SJSA1 (cell line): ENCODE results near the gene CES5A. TPM values are rescaled to one million over a fixed set of nuclear protein-coding genes. Genes with fewer than 3 reads are reported as not detected.
"Not testable (repeated sequence)": the region's sequence is repeated elsewhere in the genome, so short reads cannot be mapped to it uniquely, and the experiment has no call there.

Experiments
- DNase-seq, 2 experiments: peaks; one replicate each; pipeline ENCODE4 v3.0.0-alpha.2; 2015 to 2020; ENCODE audit warnings: low spot score in 2 of 2, low read depth in 1 of 2
- H3K27ac ChIP-seq: fragments of 250-450 bp; sonication (Bioruptor Pico); 2 replicates; pipeline ENCODE4 v1.5.1; 2020; ENCODE audit warnings: mild to moderate bottlenecking, moderate library complexity
- H3K27me3 ChIP-seq: fragments of 250-450 bp; sonication (Bioruptor Pico); replicated peaks from 2 replicates; pipeline ENCODE4 v1.5.1; 2020; ENCODE audit warnings: mild to moderate bottlenecking, moderate library complexity
- H3K36me3 ChIP-seq: fragments of 250-450 bp; sonication (Bioruptor Pico); 2 replicates; pipeline ENCODE4 v1.5.1; 2020; ENCODE audit warnings: mild to moderate bottlenecking
- H3K4me1 ChIP-seq: fragments of 250-450 bp; sonication (Bioruptor Pico); replicated peaks from 2 replicates; pipeline ENCODE4 v1.6.1; 2021; ENCODE audit warnings: mild to moderate bottlenecking
- H3K4me3 ChIP-seq: fragments of 250-450 bp; sonication (Bioruptor Pico); 2 replicates; pipeline ENCODE4 v1.5.1; 2020; ENCODE audit warnings: mild to moderate bottlenecking
- H3K9me3 ChIP-seq: fragments of 250-450 bp; sonication (Bioruptor Pico); replicated peaks from 2 replicates; pipeline ENCODE4 v1.5.1; 2020; ENCODE audit warnings: mild to moderate bottlenecking
- total RNA-seq: library from RNA; depleted of rRNA; stranded (reverse); fragments of >200 nt; shearing (Covaris generic); gene quantifications from 2 replicates; pipeline ENCODE4 v1.2.3, GENCODE V29; 2014

The CES5A gene
- total RNA-seq, 1 experiment from 2014 or later, result not detected

DNA sequence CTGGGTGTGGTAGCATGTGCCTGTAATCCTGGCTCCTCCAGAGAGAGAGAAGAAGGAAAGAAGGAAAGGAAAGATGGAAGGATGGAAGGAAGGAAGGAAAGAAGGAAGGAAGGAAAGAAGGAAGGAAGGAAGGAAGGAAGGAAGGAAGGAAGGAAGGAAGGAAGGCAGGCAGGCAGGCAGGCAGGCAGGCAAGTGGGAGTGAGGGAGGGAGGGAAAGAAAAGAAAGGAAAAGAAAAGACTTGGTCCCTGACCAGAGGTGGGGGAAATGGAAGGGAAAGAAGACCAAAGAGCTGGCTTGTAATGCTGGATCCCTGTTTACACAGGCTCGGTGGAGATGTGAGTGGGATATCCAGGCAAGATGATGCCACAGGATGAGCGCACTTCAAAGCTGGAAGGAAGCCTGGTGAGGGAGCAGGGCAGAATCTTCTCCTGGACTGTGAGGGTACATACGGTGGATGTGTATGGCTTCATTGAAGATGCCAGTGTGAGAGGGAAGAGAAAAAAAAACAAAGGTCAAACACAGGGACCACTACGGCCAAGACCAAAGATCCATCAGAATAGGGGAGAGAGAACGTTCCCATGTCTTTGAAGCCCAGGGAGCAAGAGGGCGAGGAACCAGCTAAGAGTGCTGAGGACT, 44.4 kb downstream of the CES5A start:
- H3K9me3 ChIP-seq, result no peaks in the 10 kb centered on the region
- no peak overlapping the region for H3K27ac ChIP-seq
- no peak overlapping the region for H3K4me3 ChIP-seq
- DNase-seq, result no peak
- no peaks in the 10 kb centered on the region for H3K27me3 ChIP-seq
- no peaks in the 10 kb centered on the region for H3K4me1 ChIP-seq
- H3K36me3 ChIP-seq, result no peaks in the 10 kb centered on the region

DNA sequence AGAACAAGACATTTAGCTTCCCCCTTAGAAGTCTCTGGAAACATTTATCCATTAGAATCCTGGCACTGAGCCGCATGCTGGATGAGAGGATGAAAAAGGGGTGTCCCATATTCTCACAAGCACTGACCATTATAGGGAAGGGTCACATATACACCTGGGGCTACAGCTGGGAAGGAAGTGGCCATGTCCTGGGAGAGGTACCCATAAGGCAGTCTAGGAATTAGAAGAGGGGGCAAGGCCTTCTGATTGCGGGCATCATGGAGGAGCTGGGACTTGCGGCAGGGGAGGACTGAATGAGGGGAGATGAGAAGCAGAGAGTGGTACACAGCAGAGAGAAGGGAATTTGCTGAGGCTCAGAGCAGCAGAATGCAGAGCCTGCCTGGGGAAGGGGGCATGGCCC, 45.9 kb downstream of the CES5A start:
- not testable (repeated sequence) for H3K27ac ChIP-seq, H3K27me3 ChIP-seq, H3K9me3 ChIP-seq, DNase-seq, H3K4me1 ChIP-seq, H3K36me3 ChIP-seq, H3K4me3 ChIP-seq

DNA sequence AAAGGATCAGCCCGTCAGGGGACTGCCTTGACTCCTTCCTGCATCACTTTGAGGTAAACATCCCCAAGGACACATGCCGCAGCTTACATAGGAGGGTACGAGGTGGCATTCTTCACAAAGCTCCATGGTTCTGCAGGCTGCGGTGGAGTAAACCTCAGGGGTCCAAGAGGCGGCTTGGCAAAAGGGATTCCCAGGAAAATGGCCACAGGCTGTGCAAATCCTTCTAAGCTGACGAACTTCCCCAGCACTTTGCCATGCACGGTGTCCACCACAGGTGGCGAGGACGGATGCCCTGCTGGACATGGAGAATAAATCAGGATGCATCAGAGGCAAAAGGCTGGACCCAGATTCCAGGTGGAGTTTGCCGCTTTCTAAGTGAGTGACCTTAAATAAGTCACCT, 46.5 kb downstream of the CES5A start:
- Histone ChIP-seq H3K4me3 (no peak overlapping the region), H3K27me3 (no peaks in the 10 kb centered on the region), H3K27ac (no peak overlapping the region), H3K4me1 (no peaks in the 10 kb centered on the region), H3K36me3 (no peaks in the 10 kb centered on the region), H3K9me3 (no peaks in the 10 kb centered on the region)
- no peak for DNase-seq

GRCh38 chr16:55825115-55825728, 50.0 kb downstream of the CES5A start:
- peak in 1 of 2 experiments; percentile 12 for DNase-seq
- Histone ChIP-seq H3K9me3 (no peaks in the 10 kb centered on the region), H3K36me3 (no peaks in the 10 kb centered on the region), H3K4me1 (no peaks in the 10 kb centered on the region), H3K4me3 (no peak overlapping the region), H3K27me3 (no peaks in the 10 kb centered on the region), H3K27ac (no peak overlapping the region)

DNA sequence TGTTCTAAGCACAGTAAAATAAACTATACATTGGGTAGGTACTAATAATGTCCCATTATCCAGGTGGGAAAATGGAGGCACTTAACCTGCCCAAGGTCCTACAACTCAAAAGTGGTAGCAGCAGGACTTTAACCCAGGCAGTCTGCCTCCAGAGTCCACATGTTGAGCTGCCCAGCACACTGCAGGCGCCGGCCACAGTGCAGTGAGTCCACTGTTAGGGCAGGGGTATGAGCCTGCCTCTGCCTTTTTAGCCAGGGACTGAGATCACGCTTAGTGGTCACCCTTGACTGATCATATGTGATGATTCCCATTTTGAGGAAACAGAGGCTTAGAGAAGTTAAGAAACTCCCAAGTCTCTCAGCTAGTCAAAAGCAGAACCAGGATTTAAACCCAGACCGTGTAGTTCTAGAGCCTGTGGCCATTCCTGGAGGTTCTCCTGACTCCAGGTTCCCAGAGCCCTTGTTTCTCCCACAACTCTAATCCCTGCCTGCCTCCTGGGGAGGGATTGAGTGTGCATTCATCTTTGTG, 50.6 kb downstream of the CES5A start:
- no peaks in the 10 kb centered on the region for H3K4me1 ChIP-seq
- DNase-seq, result peak in 1 of 2 experiments; percentile 16
- H3K27me3 ChIP-seq, result no peaks in the 10 kb centered on the region
- no peaks in the 10 kb centered on the region for H3K36me3 ChIP-seq
- no peak overlapping the region for H3K27ac ChIP-seq
- no peaks in the 10 kb centered on the region for H3K9me3 ChIP-seq
- H3K4me3 ChIP-seq, result no peak overlapping the region

DNA sequence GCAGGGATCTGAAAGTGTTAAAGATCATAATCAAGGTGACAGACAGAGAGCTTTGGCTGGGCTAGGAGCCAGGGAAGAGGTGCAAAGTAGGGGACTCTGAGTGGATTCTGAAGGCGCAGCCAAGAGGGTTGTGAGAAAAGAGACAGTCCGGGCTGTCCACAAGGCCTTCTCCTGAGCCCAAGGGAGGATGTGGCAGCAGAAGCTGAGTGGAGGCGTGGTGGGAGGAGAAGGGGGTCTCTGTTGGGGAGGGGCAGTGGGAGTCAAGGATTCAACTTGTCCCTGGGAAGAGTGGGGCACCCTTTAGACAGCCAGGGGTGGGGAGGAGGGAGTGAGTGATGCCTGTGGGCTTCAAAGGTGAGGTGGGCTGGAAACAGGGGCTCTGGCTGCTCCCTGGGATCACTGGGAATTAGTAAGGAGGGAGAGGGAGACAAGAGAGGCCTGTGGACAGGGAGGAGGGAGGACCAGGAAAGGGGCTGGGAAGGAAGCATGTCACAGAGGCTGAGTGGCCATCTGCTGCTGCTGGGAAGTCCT, 52.8 kb downstream of the CES5A start:
- Histone ChIP-seq H3K4me3 (no peak overlapping the region), H3K9me3 (no peaks in the 10 kb centered on the region), H3K27me3 (no peaks in the 10 kb centered on the region), H3K36me3 (no peaks in the 10 kb centered on the region), H3K27ac (no peak overlapping the region), H3K4me1 (no peaks in the 10 kb centered on the region)
- DNase-seq, result peak in 1 of 2 experiments; percentile 21

GRCh38 chr16:55821210-55821609, 54.0 kb downstream of the CES5A start:
- no peaks in the 10 kb centered on the region for H3K4me1 ChIP-seq
- no peaks in the 10 kb centered on the region for H3K36me3 ChIP-seq
- H3K9me3 ChIP-seq, result no peaks in the 10 kb centered on the region
- no peaks in the 10 kb centered on the region for H3K27me3 ChIP-seq
- H3K27ac ChIP-seq, result no peak overlapping the region
- no peak for DNase-seq
- H3K4me3 ChIP-seq, result no peak overlapping the region

- Histone ChIP-seq H3K27ac (no peak overlapping the region), H3K9me3 (no peaks in the 10 kb centered on the region), H3K36me3 (no peaks in the 10 kb centered on the region), H3K4me1 (no peaks in the 10 kb centered on the region), H3K4me3 (no peak overlapping the region), H3K27me3 (no peaks in the 10 kb centered on the region)
- DNase-seq, result no peak
Observed at GRCh38 chr16:55820615-55821014, 54.6 kb downstream of the CES5A start.

DNA sequence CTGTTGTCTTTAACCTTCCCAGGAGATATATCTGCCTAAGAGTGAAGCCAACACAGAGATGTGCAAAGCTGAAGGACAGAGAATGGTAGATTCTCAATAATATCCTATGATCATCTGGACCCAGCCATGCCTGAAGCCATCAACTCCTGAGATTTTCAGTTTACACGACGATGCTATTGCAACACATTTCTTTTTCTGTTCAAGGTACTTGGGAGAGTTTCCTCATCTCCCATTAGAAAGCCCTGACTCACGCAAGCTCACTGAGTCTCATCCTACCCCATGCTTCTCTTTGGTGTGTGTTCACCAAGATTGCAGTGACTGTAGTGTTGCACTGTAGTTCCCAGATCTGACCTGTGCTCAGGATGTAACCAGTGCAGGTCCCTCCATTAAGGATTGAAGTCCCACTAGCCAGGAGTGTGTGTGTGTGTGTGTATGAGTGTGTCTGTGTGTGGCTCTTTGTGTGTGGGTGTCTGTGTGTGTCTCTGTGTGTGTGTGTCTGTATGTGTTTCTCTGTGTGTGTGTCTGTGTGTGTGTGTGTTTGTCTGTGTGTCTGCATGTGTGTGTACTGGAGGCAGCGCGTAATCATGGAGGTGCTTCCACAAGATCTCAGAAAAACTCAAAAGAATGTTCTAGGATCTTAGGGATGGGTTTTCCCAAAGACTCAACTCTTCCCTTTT, 57.8 kb downstream of the CES5A start:
- H3K4me3 ChIP-seq, result no peak overlapping the region
- H3K27me3 ChIP-seq, result no peaks in the 10 kb centered on the region
- DNase-seq, result peak in 1 of 2 experiments; percentile 9
- H3K36me3 ChIP-seq, result no peaks in the 10 kb centered on the region
- no peak overlapping the region for H3K27ac ChIP-seq
- H3K9me3 ChIP-seq, result no peaks in the 10 kb centered on the region
- no peaks in the 10 kb centered on the region for H3K4me1 ChIP-seq

- DNase-seq, result peak in 1 of 2 experiments; percentile 24
- H3K4me3 ChIP-seq, H3K36me3 ChIP-seq, H3K27ac ChIP-seq, H3K9me3 ChIP-seq, H3K27me3 ChIP-seq, H3K4me1 ChIP-seq: not testable (repeated sequence)
Observed at GRCh38 chr16:55816222-55816621, 59.0 kb downstream of the CES5A start.

DNA sequence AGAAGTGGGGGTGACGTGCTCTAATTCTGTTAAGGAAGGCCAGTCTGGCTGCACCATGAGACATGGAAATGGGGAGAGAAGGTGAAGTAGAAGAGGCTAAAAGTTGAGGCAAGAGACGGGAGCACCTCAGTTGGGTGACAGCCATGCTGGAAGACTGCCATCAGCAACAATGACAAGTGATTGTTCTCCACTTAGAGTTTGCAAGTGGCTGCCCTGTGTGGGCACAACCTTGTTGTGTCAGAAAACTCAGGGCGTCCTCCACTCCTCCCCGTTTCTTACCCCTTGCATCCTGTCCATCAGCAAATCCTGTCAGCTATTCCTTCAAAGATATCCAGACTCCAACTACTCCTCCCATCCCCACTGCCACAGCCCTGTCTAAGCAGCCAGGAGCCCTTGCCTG, 59.9 kb downstream of the CES5A start:
- no peaks in the 10 kb centered on the region for H3K36me3 ChIP-seq
- DNase-seq, result no peak
- no peak overlapping the region for H3K27ac ChIP-seq
- no peak overlapping the region for H3K4me3 ChIP-seq
- H3K4me1 ChIP-seq, result no peaks in the 10 kb centered on the region
- no peaks in the 10 kb centered on the region for H3K27me3 ChIP-seq
- H3K9me3 ChIP-seq, result no peaks in the 10 kb centered on the region

GRCh38 chr16:55814174-55814573, 61.0 kb downstream of the CES5A start:
- H3K27me3 ChIP-seq, H3K4me3 ChIP-seq, H3K27ac ChIP-seq, H3K9me3 ChIP-seq, H3K36me3 ChIP-seq, DNase-seq, H3K4me1 ChIP-seq: not testable (repeated sequence)

GRCh38 chr16:55813730-55814129, 61.4 kb downstream of the CES5A start:
- peak in 1 of 2 experiments; percentile 10 for DNase-seq
- H3K36me3 ChIP-seq, H3K9me3 ChIP-seq, H3K4me1 ChIP-seq, H3K27ac ChIP-seq, H3K27me3 ChIP-seq, H3K4me3 ChIP-seq: not testable (repeated sequence)

- Histone ChIP-seq H3K27ac (no peak overlapping the region), H3K4me1 (no peaks in the 10 kb centered on the region), H3K9me3 (no peaks in the 10 kb centered on the region), H3K36me3 (no peaks in the 10 kb centered on the region), H3K27me3 (no peaks in the 10 kb centered on the region), H3K4me3 (no peak overlapping the region)
- DNase-seq, result no peak
Observed at GRCh38 chr16:55812951-55813350, 62.2 kb downstream of the CES5A start.
